A549 (cell line): Measurements from ENCODE around the gene UNC13A. TPM values are rescaled to one million over a fixed set of nuclear protein-coding genes. Genes with fewer than 3 reads are reported as not detected.

Source experiments
- ATAC-seq, 2 experiments: fragments of 200-7000 bp in 1 of 2; fragments of >200 bp in 1 of 2; cut with Nextera tagmentation in 1 of 2; cut with Tn5 transposase in 1 of 2; 3 replicates each; pipeline versions ENCODE4 v1.8.0 to v1.9.1; 2018 to 2020; ENCODE audit warnings: mild to moderate bottlenecking in 1 of 2, moderate library complexity in 1 of 2
- CTCF ChIA-PET: fragments of 300-600 bp; sonication (Branson Sonifier 250); formaldehyde crosslinking; extraction: SDS; loops from one replicate; lab custom pipeline; 2021; ENCODE audit warnings: antibody characterized with exemption, inconsistent platforms; lab: Yijun Ruan, JAX
- POLR2A ChIA-PET: fragments of 350-600 bp; formaldehyde crosslinking; extraction: SDS; loops from one replicate; lab custom pipeline; 2021; ENCODE audit warnings: antibody characterized with exemption, inconsistent platforms; lab: Yijun Ruan, JAX
- DNase-seq, 2 experiments: peaks; one replicate each; pipeline versions ENCODE4 v3.0.0 to v3.0.0-alpha.2; 2011 to 2016; ENCODE audit warnings: low read depth in 1 of 2, low spot score in 1 of 2
- FAIRE-seq: peaks from 2 replicates; lab custom pipeline; 2011; peaks lifted over from hg19 to GRCh38; lab: Jason Lieb, UNC
- H3K27ac ChIP-seq, 2 experiments: fragments of >200 bp; sonication (Bioruptor Twin); formaldehyde crosslinking; 3 replicates each; pipeline ENCODE4 v1.5.1; 2016 to 2017
- H3K4me1 ChIP-seq: fragments of >200 bp; sonication (Bioruptor Twin); formaldehyde crosslinking; 3 replicates; pipeline ENCODE4 v1.6.1; 2016
- H3K4me2 ChIP-seq: fragments of >200 bp; sonication (Bioruptor Twin); formaldehyde crosslinking; 3 replicates; pipeline ENCODE4 v1.6.1; 2016
- H3K4me3 ChIP-seq: fragments of >200 bp; sonication (Bioruptor Twin); formaldehyde crosslinking; 3 replicates; pipeline ENCODE4 v1.5.1; 2016
- H3K9me3 ChIP-seq: fragments of >200 bp; sonication (Bioruptor Twin); formaldehyde crosslinking; 3 replicates; pipeline ENCODE4 v1.6.1; 2016
- BCL3 ChIP-seq: fragments of >200 bp; sonication (Bioruptor Twin); formaldehyde crosslinking; IDR thresholded peaks from 3 replicates; pipeline ENCODE4 v1.6.1; 2016
- BHLHE40 ChIP-seq: IDR thresholded peaks from 2 replicates; pipeline ENCODE4 v1.6.1; 2012; ENCODE audit warnings: low read depth, low read length, inconsistent platforms
- CBX2 ChIP-seq: fragments of 200-600 bp; sonication (generic); IDR thresholded peaks from 2 replicates; pipeline ENCODE4 v1.6.1; 2016; ENCODE audit warnings: low read depth, mild to moderate bottlenecking, borderline replicate concordance
- CBX8 ChIP-seq: fragments of 200-600 bp; sonication (generic); IDR thresholded peaks from 2 replicates; pipeline ENCODE4 v1.6.1; 2016
- CEBPB ChIP-seq, 2 experiments: fragments of >200 bp in 1 of 2; sonication (Bioruptor Twin) in 1 of 2; formaldehyde crosslinking in 1 of 2; IDR thresholded peaks; 2 replicates each; pipeline ENCODE4 v1.6.1; 2012 to 2016
- CHD2 ChIP-seq: fragments of 150-350 bp; IDR thresholded peaks from 2 replicates; pipeline ENCODE4 v1.6.1; 2014; ENCODE audit warnings: low read length; ENCODE audit not compliant: partially characterized antibody
- EHF ChIP-seq: fragments of 250-450 bp; sonication (Bioruptor Pico); IDR thresholded peaks from 2 replicates; pipeline ENCODE4 v1.5.0; 2020; ENCODE audit warnings: mild to moderate bottlenecking
- EHMT2 ChIP-seq: fragments of 200-600 bp; sonication (generic); IDR thresholded peaks from 2 replicates; pipeline ENCODE4 v1.6.1; 2016; ENCODE audit warnings: antibody characterized with exemption, low read depth, mild to moderate bottlenecking, moderate library complexity
- HES2 ChIP-seq: fragments of >200 bp; sonication (Bioruptor Twin); formaldehyde crosslinking; IDR thresholded peaks from 2 replicates; pipeline ENCODE4 v1.6.1; 2016
- HEYL ChIP-seq: fragments of 250-450 bp; sonication (Bioruptor Pico); IDR thresholded peaks from 2 replicates; pipeline ENCODE4 v1.8.0; 2021; ENCODE audit warnings: mild to moderate bottlenecking, moderate library complexity
- HOXB5 ChIP-seq: fragments of 250-450 bp; sonication (Bioruptor Pico); IDR thresholded peaks from 2 replicates; pipeline ENCODE4 v1.5.0; 2020; ENCODE audit warnings: mild to moderate bottlenecking, moderate library complexity
- JUNB ChIP-seq: fragments of >200 bp; sonication (Bioruptor Twin); formaldehyde crosslinking; IDR thresholded peaks from 2 replicates; pipeline ENCODE4 v1.6.1; 2016
- KDM1A ChIP-seq: fragments of 200-600 bp; sonication (generic); IDR thresholded peaks from 2 replicates; pipeline ENCODE4 v1.6.1; 2016; ENCODE audit warnings: low read depth, mild to moderate bottlenecking
- KDM5A ChIP-seq: fragments of 200-600 bp; sonication (generic); IDR thresholded peaks from 2 replicates; pipeline ENCODE4 v1.6.1; 2016; ENCODE audit warnings: antibody characterized with exemption, mild to moderate bottlenecking
- MAZ ChIP-seq: fragments of 150-350 bp; IDR thresholded peaks from 2 replicates; pipeline ENCODE4 v1.6.1; 2014; ENCODE audit warnings: antibody characterized with exemption, low read depth, low read length, borderline replicate concordance
- MYC ChIP-seq: IDR thresholded peaks from 2 replicates; pipeline ENCODE4 v1.6.1; 2012; ENCODE audit warnings: mild to moderate bottlenecking, inconsistent platforms, low read length, improper control_type of control experiment, borderline replicate concordance
- NFE2L2 ChIP-seq: fragments of 150-350 bp; conservative IDR thresholded peaks from 2 replicates; pipeline ENCODE4 v1.6.1; 2014; ENCODE audit warnings: low read length
- PHF8 ChIP-seq: fragments of 200-600 bp; sonication (generic); IDR thresholded peaks from 2 replicates; pipeline ENCODE4 v1.6.1; 2016; ENCODE audit warnings: low read depth, mild to moderate bottlenecking, antibody characterized with exemption, moderate library complexity, borderline replicate concordance
- POLR2A ChIP-seq: IDR thresholded peaks from 2 replicates; pipeline ENCODE4 v1.6.1; 2012; ENCODE audit warnings: mild to moderate bottlenecking, low read length
- RAD21 ChIP-seq, 2 experiments: fragments of >200 bp in 1 of 2; sonication (Bioruptor Twin) in 1 of 2; formaldehyde crosslinking in 1 of 2; IDR thresholded peaks in 1 of 2; conservative IDR thresholded peaks in 1 of 2; 2 replicates in 1 of 2; 3 replicates in 1 of 2; pipeline ENCODE4 v1.6.1; 2012 to 2018; ENCODE audit warnings: inconsistent platforms in 1 of 2
- RARB ChIP-seq: fragments of 250-450 bp; sonication (Bioruptor Pico); IDR thresholded peaks from 2 replicates; pipeline ENCODE4 v1.8.0; 2021; ENCODE audit warnings: mild to moderate bottlenecking, moderate library complexity
- RFX5 ChIP-seq: fragments of 450-650 bp; IDR thresholded peaks from 2 replicates; pipeline ENCODE4 v1.7.1; 2014; ENCODE audit warnings: antibody characterized with exemption, mild to moderate bottlenecking, moderate library complexity
- TFCP2L1 ChIP-seq: fragments of 250-450 bp; sonication (Bioruptor Pico); IDR thresholded peaks from 2 replicates; pipeline ENCODE4 v1.5.0; 2021; ENCODE audit warnings: mild to moderate bottlenecking
- USF2 ChIP-seq: fragments of 450-650 bp; IDR thresholded peaks from 2 replicates; pipeline ENCODE4 v1.6.1; 2014; ENCODE audit warnings: antibody characterized with exemption
- ZC3H11A ChIP-seq: fragments of 450-650 bp; IDR thresholded peaks from 2 replicates; pipeline ENCODE4 v1.6.1; 2014; ENCODE audit warnings: antibody characterized with exemption, mild to moderate bottlenecking
- ZFP36 ChIP-seq: fragments of 450-650 bp; IDR thresholded peaks from 2 replicates; pipeline ENCODE4 v1.6.1; 2014; ENCODE audit warnings: borderline replicate concordance; ENCODE audit not compliant: partially characterized antibody
- ZSCAN20 ChIP-seq: fragments of 250-450 bp; sonication (Bioruptor Pico); IDR thresholded peaks from 2 replicates; pipeline ENCODE4 v1.8.0; 2022; ENCODE audit warnings: mild to moderate bottlenecking, moderate library complexity
- WGBS: methylation state at CpG from one replicate; pipeline ENCODE4 v1.1.6; 2017; ENCODE audit errors: missing lambda C conversion rate; 5-methylcytosine and 5-hydroxymethylcytosine counted together
- polyA plus RNA-seq, 4 experiments: library from polyadenylated mRNA; depleted of rRNA in 3 of 4; stranded (reverse); fragments of >200 nt; fragmentation: RNase III in 1 of 4; extraction: RNeasy Plus Mini Kit Qiagen cat#74134 plus additional on column Dnase treatment in 1 of 4; gene quantifications; 2 replicates in 3 of 4; 3 replicates in 1 of 4; pipeline ENCODE4 v1.2.3, GENCODE V29; 2011 to 2017
- TF ChIP-seq, protein P1 (sequence below): fragments of 250-450 bp; sonication (Bioruptor Pico); IDR thresholded peaks from 2 replicates; pipeline ENCODE4 v1.5.0; 2020; ENCODE audit warnings: low read depth, mild to moderate bottlenecking, moderate library complexity

The UNC13A gene
- polyA plus RNA-seq, 2 of the 4 experiments (the other 2 are of a cell fraction), result 3.1 to 4.2 TPM

DNA sequence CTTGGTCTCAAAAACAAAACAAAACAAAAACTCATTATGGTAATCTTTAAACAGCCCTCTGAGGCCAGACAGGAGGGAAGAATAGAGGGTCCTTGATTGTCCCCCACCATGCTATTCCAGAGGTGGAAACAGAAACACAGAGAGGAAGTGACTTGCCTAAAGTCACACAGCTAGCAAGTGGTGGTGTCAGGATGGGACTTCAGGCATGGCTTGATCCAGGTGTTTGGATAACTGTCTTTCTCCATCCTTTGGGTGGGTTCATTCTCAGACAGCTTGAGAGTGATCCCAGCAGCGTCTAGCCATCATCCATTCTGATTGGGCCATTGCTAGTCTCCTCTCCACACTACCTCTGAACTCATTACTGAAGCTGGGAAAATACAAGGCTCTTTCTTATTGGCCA is 120.2 kb downstream of the UNC13A start:
- whole genome bisulfite sequencing, result 0% methylated on average over 1 of the region's 1 CpG
- no peak for ATAC-seq
- H3K9me3 ChIP-seq, result no peaks in the 10 kb centered on the region
- DNase-seq, result no peak
- TF ChIP-seq RARB (CRISPR knock-in tag) (no peak), MYC (no peak), NFE2L2 (no peak), TFCP2L1 (CRISPR knock-in tag) (no peak), BCL3 (no peak), EHF (no peak), ZSCAN20 (CRISPR knock-in tag) (no peak), CBX8 (no peak), EHMT2 (no peak), USF2 (no peak), CBX2 (no peak), BHLHE40 (no peak), HOXB5 (CRISPR knock-in tag) (no peak), HES2 (no peak), JUNB (no peak), MAZ (no peak)
- TF ChIP-seq, protein P1, sequence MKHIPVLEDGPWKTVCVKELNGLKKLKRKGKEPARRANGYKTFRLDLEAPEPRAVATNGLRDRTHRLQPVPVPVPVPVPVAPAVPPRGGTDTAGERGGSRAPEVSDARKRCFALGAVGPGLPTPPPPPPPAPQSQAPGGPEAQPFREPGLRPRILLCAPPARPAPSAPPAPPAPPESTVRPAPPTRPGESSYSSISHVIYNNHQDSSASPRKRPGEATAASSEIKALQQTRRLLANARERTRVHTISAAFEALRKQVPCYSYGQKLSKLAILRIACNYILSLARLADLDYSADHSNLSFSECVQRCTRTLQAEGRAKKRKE (CRISPR knock-in tag), result no peak
- TF ChIP-seq, all 56 proteins: peak for 0
- Histone ChIP-seq H3K4me1 (peaks cover 17% of the 10 kb centered on the region), H3K27ac (no peak overlapping the region), H3K4me2 (no peak overlapping the region), H3K4me3 (no peak overlapping the region)
- FAIRE-seq, result no peak
- ChIA-PET POLR2A (no interaction called here), CTCF (interaction anchor here (0.8 kb wide), 1 partner anchor 38 kb away, joined by 3 read pairs; no protein-coding TSS in a partner anchor)

DNA sequence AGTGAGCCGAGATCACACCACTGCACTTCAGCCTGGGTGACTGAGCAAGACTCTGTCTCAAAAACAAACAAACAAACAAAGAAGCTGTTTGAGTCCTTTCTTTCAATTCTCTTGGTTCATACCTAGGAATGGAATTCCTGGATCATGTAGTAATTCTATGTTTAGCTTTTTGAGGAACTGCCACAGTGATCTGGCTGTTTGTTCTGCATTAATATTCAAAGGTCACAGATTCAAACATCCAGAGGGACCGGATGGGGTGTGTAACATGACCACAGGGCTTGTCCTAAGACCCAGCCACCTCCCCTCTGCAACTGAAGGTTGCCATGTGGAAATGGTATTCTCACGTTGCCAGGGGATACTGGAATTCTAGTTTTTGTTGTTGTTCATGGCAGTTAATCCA is 122.5 kb downstream of the UNC13A start:
- H3K4me3 ChIP-seq, result no peak overlapping the region
- TF ChIP-seq MAZ, result no peak
- no peak for TF ChIP-seq CEBPB (IDR thresholded peaks at IDR 0.05)
- TF ChIP-seq HEYL, result no peak
- TF ChIP-seq RFX5, result no peak
- TF ChIP-seq KDM5A, result no peak
- no peak for TF ChIP-seq ZFP36
- peak overlapping the region; percentile 11 to 40; a peak in 1 of 6 replicates for H3K27ac ChIP-seq
- ATAC-seq (peak in 1 of 2 experiments; percentile 76; a peak in 3 of 6 replicates), FAIRE-seq (no peak), DNase-seq (peak in 1 of 2 experiments; percentile 72)
- H3K9me3 ChIP-seq, result no peaks in the 10 kb centered on the region
- CTCF ChIA-PET, result no interaction called here
- POLR2A ChIA-PET, result no interaction called here
- peak overlapping the region; percentile 33; the same call in 1 of the 3 replicates for H3K4me2 ChIP-seq
- peaks cover 20% of the 10 kb centered on the region for H3K4me1 ChIP-seq
- 24% methylated on average over 3 of the region's 3 CpGs for WGBS

DNA sequence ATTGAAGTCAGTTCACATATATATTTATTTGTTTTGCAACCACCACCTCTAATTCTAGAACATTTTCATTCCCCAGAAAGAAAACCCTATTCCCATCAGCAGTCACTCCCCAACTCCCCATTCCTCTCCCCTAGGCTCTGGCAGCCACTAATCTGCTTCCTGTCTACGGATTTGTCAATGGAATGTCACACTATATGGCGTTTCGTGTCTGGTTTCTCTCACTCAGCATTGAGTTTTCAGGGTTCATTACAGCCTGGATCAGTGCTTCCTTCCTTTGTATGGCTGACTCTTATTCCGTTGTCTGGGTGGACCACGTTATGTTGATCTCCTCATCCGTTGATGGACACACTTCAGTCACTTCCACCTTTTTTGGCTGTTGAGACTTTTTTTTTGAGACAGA is 123.4 kb downstream of the UNC13A start:
- POLR2A ChIA-PET, result no interaction called here
- DNase-seq (no peak), ATAC-seq (no peak)
- Histone ChIP-seq H3K27ac (no peak overlapping the region; a peak in 1 of 6 replicates), H3K4me3 (no peak overlapping the region), H3K9me3 (no peaks in the 10 kb centered on the region)
- TF ChIP-seq RARB (CRISPR knock-in tag) (no peak), POLR2A (no peak), KDM1A (no peak), CHD2 (no peak), RAD21 (conservative IDR thresholded peaks at IDR 0.05 in 1 of 2, IDR thresholded peaks at IDR 0.05 in 1 of 2) (no peak), ZC3H11A (no peak), PHF8 (no peak)
- TF ChIP-seq, all 56 proteins: peak for 0
- H3K4me1 ChIP-seq, result peaks cover 28% of the 10 kb centered on the region
- CTCF ChIA-PET, result no interaction called here
- 0 out of 3 replicates have a peak overlapping the region, but pooled peaks have one; percentile 33 for H3K4me2 ChIP-seq
- WGBS, result 75% methylated on average over 6 of the region's 6 CpGs
- FAIRE-seq, result no peak
